SU-DHL-6 (cell line): Measurements from ENCODE around the gene CLEC11A.
"Not testable (repeated sequence)": the region's sequence is repeated elsewhere in the genome, so short reads cannot be mapped to it uniquely, and the experiment has no call there.

Experiments
- H2AFZ ChIP-seq: fragments of 200-600 bp; sonication (generic); 2 replicates; pipeline ENCODE4 v1.6.1; 2014; ENCODE audit warnings: low read depth, mild to moderate bottlenecking, moderate library complexity, mixed read lengths, antibody characterized with exemption, low read length; ENCODE audit not compliant: severe bottlenecking
- H3F3A ChIP-seq: fragments of 200-600 bp; shearing (Covaris generic); 2 replicates; pipeline ENCODE4 v1.6.0; 2016; ENCODE audit warnings: antibody characterized with exemption, mild to moderate bottlenecking; ENCODE audit not compliant: insufficient read depth
- H3K27ac ChIP-seq: fragments of 200-600 bp; sonication (generic); 2 replicates; pipeline ENCODE4 v1.5.1; 2016; ENCODE audit warnings: low read depth, mild to moderate bottlenecking, low read length, moderate library complexity, mixed read lengths
- H3K27me3 ChIP-seq: fragments of 200-600 bp; sonication (generic), shearing (Covaris generic); 2 replicates; pipeline ENCODE4 v1.6.0; 2014; ENCODE audit warnings: mild to moderate bottlenecking, low read length
- H3K36me3 ChIP-seq: fragments of 200-600 bp; sonication (generic); 2 replicates; pipeline ENCODE4 v1.6.1; 2014; ENCODE audit warnings: mild to moderate bottlenecking, low read length, mixed read lengths
- H3K4me2 ChIP-seq: fragments of 300-600, 200-600 bp; shearing (Covaris generic), sonication (generic); 2 replicates; pipeline ENCODE4 v1.6.0; 2014; ENCODE audit warnings: low read length, low read depth, mild to moderate bottlenecking; ENCODE audit not compliant: poor library complexity, severe bottlenecking
- H3K4me3 ChIP-seq: fragments of 200-600 bp; sonication (generic); 2 replicates; pipeline ENCODE4 v1.5.1; 2014; ENCODE audit warnings: antibody characterized with exemption, low read length, mild to moderate bottlenecking, mixed read lengths; ENCODE audit not compliant: insufficient read depth, poor library complexity, severe bottlenecking
- H3K79me2 ChIP-seq: fragments of 200-600 bp; sonication (generic); 2 replicates; pipeline ENCODE4 v1.6.1; 2014; ENCODE audit warnings: mild to moderate bottlenecking, low read length, moderate library complexity; ENCODE audit not compliant: insufficient read depth
- H3K9ac ChIP-seq: fragments of 200-600 bp; sonication (generic); 2 replicates; pipeline ENCODE4 v1.7.0; 2014; ENCODE audit warnings: mild to moderate bottlenecking, low read length
- H3K9me2 ChIP-seq: fragments of 200-600 bp; sonication (generic); replicated peaks from 2 replicates; pipeline ENCODE4 v1.6.1; 2014; ENCODE audit warnings: low read length; ENCODE audit not compliant: insufficient read depth
- H3K9me3 ChIP-seq: fragments of 200-600 bp; sonication (generic); 2 replicates; pipeline ENCODE4 v1.6.1; 2014; ENCODE audit warnings: low read length, mixed read lengths; ENCODE audit not compliant: insufficient read depth
- H4K20me1 ChIP-seq: fragments of 200-600 bp; sonication (generic); 2 replicates; pipeline ENCODE4 v1.6.1; 2014; ENCODE audit warnings: low read depth, mild to moderate bottlenecking, antibody characterized with exemption, low read length, moderate library complexity, mixed read lengths
- EZH2phosphoT487 ChIP-seq: fragments of 200-600 bp; sonication (generic), shearing (Covaris generic); conservative IDR thresholded peaks from 2 replicates; pipeline ENCODE4 v1.6.1; 2018; ENCODE audit warnings: mild to moderate bottlenecking, antibody characterized with exemption, low read length, moderate library complexity, mixed read lengths
- TF ChIP-seq, protein P1 (sequence below): fragments of 200-600 bp; sonication (generic); IDR thresholded peaks from one replicate; pipeline ENCODE4 v1.5.1; 2017; ENCODE audit warnings: antibody characterized with exemption, mild to moderate bottlenecking, low read length, moderate library complexity; ENCODE audit not compliant: insufficient read depth, poor library complexity, severe bottlenecking

CLEC11A gene

GRCh38 chr19:50749490-50749889, 26.3 kb downstream of the CLEC11A start:
- Histone ChIP-seq H3K27ac (no peak overlapping the region), H3K79me2 (no peaks in the 10 kb centered on the region), H3K4me3 (no peak overlapping the region), H2AFZ (no peak overlapping the region), H3K4me2 (no peak overlapping the region), H4K20me1 (no peaks in the 10 kb centered on the region), H3K9me3 (no peaks in the 10 kb centered on the region), H3K9ac (no peak overlapping the region), H3K27me3 (no peaks in the 10 kb centered on the region), H3K36me3 (no peaks in the 10 kb centered on the region), H3K9me2 (no peaks in the 10 kb centered on the region), H3F3A (no peaks in the 10 kb centered on the region)
- TF ChIP-seq, protein P1, sequence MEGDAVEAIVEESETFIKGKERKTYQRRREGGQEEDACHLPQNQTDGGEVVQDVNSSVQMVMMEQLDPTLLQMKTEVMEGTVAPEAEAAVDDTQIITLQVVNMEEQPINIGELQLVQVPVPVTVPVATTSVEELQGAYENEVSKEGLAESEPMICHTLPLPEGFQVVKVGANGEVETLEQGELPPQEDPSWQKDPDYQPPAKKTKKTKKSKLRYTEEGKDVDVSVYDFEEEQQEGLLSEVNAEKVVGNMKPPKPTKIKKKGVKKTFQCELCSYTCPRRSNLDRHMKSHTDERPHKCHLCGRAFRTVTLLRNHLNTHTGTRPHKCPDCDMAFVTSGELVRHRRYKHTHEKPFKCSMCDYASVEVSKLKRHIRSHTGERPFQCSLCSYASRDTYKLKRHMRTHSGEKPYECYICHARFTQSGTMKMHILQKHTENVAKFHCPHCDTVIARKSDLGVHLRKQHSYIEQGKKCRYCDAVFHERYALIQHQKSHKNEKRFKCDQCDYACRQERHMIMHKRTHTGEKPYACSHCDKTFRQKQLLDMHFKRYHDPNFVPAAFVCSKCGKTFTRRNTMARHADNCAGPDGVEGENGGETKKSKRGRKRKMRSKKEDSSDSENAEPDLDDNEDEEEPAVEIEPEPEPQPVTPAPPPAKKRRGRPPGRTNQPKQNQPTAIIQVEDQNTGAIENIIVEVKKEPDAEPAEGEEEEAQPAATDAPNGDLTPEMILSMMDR, result no peak

DNA sequence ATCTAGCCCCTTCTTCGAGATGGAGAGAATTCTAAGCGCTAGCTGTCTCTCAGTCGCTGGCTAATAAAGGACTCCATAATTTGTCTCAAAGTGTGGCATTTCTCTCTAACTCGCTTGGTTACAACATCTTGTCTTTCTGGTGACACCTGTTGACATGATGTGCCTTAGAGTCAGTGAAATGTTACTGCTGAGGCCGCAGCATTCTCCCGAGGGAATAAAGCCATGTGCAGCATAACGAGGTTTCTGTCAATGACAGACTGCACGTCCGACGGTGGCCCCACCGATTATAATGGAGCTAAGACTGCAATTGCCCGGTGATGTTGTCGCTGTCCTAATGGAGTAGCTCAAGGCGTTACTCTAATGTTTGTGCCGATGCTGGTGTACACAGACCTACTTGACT, 26.8 kb downstream of the CLEC11A start:
- Histone ChIP-seq H3K4me2 (no peak overlapping the region), H3K4me3 (no peak overlapping the region), H3K27ac (no peak overlapping the region), H3K9me3 (no peaks in the 10 kb centered on the region), H2AFZ (no peak overlapping the region), H3K9ac (no peak overlapping the region), H3K79me2 (no peaks in the 10 kb centered on the region), H3K9me2 (no peaks in the 10 kb centered on the region), H3F3A (no peaks in the 10 kb centered on the region), H3K36me3 (no peaks in the 10 kb centered on the region), H3K27me3 (no peaks in the 10 kb centered on the region), H4K20me1 (no peaks in the 10 kb centered on the region)
- TF ChIP-seq, protein P1, result no peak
- no peak for TF ChIP-seq EZH2phosphoT487

GRCh38 chr19:50753879-50754278, 30.7 kb downstream of the CLEC11A start:
- Histone ChIP-seq H3K27me3 (no peaks in the 10 kb centered on the region), H3K9me2 (no peaks in the 10 kb centered on the region), H3K27ac (no peak overlapping the region), H3K4me3 (no peak overlapping the region), H3F3A (no peaks in the 10 kb centered on the region), H3K9me3 (no peaks in the 10 kb centered on the region), H3K36me3 (no peaks in the 10 kb centered on the region), H3K4me2 (no peak overlapping the region), H3K79me2 (no peaks in the 10 kb centered on the region), H4K20me1 (no peaks in the 10 kb centered on the region), H2AFZ (no peak overlapping the region), H3K9ac (no peak overlapping the region)
- TF ChIP-seq EZH2phosphoT487, result no peak
- TF ChIP-seq, protein P1, result no peak

DNA sequence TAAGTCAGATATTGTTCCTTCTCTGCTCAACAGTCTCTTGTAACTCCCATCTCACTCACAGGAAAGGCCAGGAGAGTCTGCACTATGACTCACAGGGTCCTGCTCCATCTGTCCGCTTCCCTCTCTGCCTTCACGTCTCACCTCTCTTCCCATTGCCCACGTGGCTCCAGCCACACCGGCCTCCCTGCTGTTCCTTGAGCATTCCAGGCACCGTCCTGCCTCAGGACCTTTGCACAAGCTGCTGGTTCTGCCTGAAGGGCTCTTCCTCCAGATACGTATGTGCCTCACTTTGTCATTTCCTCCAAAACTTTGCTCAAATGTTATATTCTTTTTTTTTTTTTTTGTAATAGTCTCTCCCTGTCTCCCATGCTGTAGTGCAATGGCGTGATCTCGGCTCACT, 33.1 kb downstream of the CLEC11A start:
- not testable (repeated sequence) for H3K4me2 ChIP-seq, H3K9me2 ChIP-seq, H3K27ac ChIP-seq, H3K27me3 ChIP-seq, H3K79me2 ChIP-seq, H3F3A ChIP-seq, H3K9ac ChIP-seq, H3K36me3 ChIP-seq, H2AFZ ChIP-seq, H4K20me1 ChIP-seq, H3K9me3 ChIP-seq, H3K4me3 ChIP-seq

DNA sequence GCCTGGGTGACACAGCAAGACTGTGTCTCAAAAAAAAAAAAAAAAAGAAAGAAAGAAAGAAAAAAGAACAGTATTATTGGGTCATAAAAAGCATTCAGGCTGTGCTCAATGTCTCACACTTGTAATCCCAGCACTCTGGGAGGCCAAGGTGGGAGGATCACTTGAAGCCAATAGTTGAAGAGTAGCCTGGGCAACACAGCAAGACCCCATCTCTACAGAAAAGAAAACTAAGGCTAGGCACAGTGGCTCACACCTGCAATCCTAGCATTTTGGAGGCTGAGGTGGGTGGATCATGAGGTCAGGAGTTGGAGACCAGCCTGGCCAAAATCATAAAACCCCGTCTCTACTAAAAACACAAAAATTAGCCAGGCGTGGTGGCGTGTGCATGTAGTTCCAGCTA, 34.5 kb downstream of the CLEC11A start:
- not testable (repeated sequence) for H3K36me3 ChIP-seq, H3K4me2 ChIP-seq, H3K27ac ChIP-seq, H3K9ac ChIP-seq, H3K9me2 ChIP-seq, H3K9me3 ChIP-seq, H3F3A ChIP-seq, H2AFZ ChIP-seq, H4K20me1 ChIP-seq, H3K79me2 ChIP-seq, H3K27me3 ChIP-seq, H3K4me3 ChIP-seq

- H2AFZ ChIP-seq, H3K4me3 ChIP-seq: not testable (repeated sequence)
Observed at GRCh38 chr19:50759076-50759475, 35.9 kb downstream of the CLEC11A start.

More at GRCh38 chr19:50759076-50759475, 35.9 kb downstream of the CLEC11A start:
- not testable (repeated sequence) for H3K9me3 ChIP-seq, H3K36me3 ChIP-seq, H3K9me2 ChIP-seq, H3K4me2 ChIP-seq, H3K9ac ChIP-seq, H3F3A ChIP-seq, H4K20me1 ChIP-seq, H3K27ac ChIP-seq, H3K79me2 ChIP-seq, H3K27me3 ChIP-seq
